NCI-H526 treated with DMSO at 0.1 percent for 48 hours (cell line): ENCODE measurements around the gene KIF1C.
A peak's percentile ranks its signal among the peaks of the same experiment; 100 is the strongest.

Source experiments
- DNase-seq: peaks from one replicate; lab custom pipeline; 2025; lab: John Stamatoyannopoulos, UW

Gene KIF1C

DNA sequence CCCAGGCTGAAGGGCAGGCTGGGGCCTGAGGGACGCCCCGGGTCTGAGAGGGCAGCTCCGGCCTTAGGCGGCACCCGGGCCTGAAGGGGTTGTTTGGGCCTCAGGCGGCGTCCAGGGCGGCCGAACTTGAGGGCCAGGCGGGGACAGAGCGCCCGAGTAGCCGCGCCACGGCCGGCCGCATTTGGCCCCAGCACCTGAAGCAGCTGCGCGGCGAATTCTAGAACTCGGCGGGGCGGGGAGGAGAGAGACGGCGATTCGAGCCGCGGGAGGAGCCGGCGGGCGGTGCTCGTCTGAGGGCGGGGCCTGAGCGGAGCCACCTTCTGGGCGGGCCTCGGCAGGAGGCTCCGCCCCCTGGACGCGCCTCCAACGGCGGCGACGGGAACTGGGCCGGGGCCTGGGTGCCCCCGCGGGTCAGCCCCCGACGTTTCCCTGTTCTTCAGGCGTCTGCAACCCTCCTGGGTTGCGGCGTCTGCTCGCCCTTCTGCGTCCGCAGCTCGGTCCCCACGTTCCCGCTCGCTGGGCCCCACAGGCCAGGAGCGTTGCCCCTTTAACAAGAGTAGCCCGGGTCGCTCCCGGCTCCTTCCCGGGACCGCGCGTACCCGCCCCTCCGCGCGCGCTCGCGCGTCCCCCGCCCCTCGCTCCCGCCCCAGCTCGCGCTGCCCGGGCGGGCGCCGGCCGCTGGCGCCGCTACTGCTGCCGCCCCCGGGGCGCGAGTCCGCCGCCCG is at the start of gene KIF1C, which contains the start of gene INCA1:
TSS of gene KIF1C (plus strand) at position 649 of the 725 bp plus-strand sequence. CDS start 2,297 bp downstream, outside the sequence.
TSS of gene INCA1 (minus strand) at position 221 of the 725 bp plus-strand sequence. CDS start 3,085 bp downstream, outside the sequence.
- DNase-seq: peak; percentile 64

DNA sequence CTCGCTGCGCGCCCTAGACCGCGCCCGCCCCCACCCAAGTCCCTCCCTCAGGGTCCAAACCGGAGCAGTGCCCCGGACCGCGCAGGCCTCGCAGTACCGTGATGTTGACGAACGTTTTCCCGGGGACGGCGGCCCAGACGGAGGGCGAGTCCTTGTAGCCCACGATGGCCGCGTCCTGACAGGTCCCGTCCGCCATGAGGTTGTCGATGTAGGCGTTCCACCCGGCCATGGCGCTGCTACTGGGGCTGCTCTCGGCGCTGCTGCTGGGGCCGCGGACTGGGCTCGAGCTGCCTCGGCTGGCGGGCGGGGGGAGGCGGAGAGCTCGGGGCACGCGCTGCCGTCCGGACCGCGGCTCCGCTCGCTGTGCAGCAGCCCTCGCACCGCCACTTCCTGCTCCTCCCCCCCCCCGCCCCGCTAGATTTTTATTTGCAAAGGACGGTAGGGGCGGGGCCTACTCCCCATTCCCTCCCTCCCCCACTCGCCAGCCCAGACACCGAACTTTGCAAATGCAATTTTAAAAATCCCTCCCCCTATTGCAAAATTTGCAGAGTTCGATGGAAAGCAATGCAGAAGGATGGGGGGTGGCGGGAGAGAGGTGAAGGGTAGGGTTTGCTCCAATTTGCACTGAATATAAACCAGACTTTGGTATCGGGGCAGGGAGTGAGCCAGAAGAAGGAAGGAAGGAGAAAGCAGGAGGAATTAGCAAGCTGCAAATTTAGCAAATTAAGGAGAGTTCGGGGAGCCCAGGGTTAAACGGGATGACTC is 49.4 kb upstream of the KIF1C start, which contains the start of gene PFN1:
TSS of gene PFN1 (minus strand) at position 365 of the 765 bp plus-strand sequence. CDS start at position 229, 136 bp downstream.
- DNase-seq: peak; percentile 70

DNA sequence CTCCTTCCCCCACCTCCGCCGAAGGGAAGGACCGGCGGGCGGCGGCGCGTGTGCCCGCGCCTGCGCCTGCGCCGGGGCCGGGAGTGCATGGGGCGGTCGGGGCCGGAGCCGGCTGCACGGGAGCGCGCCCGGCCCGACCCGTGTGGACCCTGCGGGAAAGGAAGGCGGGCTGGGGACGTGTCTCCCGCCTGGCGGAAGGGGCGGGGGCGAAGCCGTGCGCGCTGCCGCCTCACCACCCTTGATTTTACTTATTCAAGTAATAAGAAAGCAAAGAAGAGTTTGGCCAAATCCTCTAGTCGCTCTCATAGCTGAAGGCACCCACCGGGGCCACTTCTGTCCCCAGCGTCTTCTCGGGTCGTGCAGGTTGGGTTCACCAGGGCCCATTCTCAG is 48.8 kb upstream of the KIF1C start:
- DNase-seq: no peak

DNA sequence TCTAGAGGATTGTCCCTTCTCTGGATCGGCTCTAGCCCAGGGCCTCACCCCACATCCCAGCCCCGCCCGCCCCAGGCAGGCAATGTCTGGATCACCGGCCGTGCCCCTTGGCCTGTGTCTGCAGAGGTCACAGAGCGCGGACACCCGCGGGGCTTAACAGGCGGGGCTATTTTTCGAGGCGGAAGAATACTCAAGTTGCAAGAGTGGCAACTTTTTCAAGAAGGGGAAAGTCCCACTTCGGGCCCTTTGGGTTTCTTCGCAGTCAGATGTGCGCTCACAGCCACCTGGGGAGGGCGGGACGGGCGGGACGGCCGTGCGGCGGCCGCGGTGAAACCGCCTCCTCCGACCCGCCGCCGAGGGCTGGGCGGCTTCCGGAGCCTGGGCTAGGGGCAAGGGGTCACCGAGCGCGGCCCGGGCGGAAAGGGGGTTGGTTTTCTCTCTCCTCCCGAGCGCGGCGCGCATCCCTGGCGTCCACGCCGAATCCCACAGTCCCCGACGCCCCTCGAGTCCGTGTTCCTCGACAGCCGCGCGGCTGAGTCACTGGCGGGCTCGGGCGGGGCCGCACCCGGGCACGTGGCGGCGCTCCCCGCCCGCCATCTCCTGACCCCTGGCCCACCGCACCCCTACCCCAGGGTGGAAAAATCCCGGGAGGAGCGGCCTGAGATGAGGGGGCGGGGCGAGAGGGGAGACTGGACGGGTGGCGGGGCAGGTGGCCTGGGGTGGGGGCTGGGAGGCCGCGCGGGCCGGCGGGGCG is 48.3 kb upstream of the KIF1C start:
- no peak for DNase-seq

DNA sequence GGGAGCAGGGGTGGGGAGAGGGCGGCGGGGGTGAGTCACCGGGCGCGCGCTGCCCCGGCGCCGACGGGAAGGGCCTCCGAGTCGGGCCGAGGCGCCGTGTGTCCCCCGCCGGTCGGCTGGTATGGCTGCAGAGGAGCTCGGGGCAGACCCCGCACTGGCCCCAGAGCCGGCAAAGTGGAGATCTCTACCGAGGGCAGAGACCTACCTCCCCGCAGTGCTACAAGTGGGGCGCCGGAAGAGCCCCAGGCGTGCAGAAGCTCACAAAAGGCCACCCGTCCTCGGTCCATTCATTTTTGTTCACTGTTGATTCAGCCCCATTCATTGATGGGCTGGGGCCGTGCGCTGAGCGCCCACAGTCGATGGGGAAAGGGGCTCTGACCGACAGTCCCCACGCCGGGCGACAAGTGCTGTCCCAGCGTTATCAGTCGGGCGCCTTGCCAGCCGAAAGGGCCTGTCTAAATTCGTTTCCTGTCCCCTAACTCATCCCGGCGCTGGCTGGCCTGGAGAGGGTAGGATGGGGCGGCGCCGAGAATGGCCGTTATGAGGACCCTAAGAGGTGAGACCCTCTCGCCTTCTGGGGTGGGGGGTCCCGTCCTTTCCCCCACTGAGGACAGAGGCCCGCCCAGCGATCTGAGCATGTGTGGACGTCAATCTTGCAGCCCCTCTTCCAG is 47.5 kb upstream of the KIF1C start:
- no peak for DNase-seq

DNA sequence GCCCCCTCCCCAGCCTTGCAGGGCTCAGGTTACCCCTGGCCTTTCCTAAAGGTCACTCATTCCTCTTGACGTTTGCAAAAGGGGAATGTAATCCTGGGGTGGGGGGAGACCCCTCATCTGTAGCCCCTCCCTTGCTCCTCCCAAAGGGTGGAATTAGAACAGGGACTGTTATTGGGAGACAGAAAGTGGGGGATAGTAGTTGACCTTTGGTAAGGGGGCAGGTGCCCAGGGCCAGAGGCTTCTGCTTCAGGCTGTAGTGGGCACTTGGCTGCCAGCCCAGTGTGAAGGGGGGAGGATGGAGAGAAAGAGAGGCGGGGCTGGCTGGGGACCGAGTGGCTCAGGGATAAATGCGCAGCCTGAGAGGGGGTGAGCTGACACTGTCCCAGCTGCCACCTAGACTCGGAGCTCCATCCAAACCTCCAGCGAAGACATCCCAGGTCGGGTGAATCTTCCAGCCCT is 47.0 kb upstream of the KIF1C start, which contains the start of gene ENO3:
TSS of gene ENO3 (plus strand) at position 374 of the 459 bp plus-strand sequence. CDS start 711 bp downstream, outside the sequence.
- no peak for DNase-seq

DNA sequence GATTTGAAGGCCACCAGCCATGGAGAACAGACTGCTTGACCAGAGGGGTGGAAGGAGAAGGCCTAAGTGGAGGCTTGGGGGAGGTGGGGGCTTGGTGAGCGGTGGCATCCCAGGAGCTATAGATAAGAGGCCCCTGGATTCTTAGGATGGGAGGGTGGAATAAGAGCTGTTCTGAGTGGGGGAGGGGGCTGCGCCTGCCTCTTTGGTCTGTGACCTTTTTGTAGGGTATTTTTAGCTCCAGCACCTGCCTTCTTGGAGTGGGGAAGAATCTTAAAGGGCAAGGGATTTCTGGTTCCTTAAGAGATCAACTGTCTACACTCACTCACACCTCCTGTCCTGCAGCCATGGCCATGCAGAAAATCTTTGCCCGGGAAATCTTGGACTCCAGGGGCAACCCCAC is 46.3 kb upstream of the KIF1C start:
- DNase-seq: no peak

DNA sequence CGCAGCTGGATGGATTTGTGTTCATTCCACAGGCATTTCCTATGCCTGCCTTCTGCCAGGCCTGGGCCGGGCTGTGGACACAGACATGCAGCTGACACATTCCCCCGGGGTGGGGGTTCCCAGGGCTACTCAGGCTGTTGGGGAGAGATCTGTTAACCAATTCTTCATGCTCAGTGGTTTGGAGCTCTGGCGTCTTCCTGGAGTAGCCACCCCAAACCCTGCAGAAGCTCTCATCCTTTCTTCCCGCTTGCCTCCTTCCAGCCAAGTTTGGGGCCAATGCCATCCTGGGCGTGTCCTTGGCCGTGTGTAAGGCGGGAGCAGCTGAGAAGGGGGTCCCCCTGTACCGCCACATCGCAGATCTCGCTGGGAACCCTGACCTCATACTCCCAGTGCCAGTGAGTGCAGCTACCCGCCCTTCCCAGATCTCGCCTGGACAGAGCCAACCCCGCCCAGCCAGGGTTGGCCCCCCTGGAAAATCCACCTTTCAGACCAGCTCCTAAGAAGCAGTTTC is 44.2 kb upstream of the KIF1C start:
- DNase-seq: no peak

DNA sequence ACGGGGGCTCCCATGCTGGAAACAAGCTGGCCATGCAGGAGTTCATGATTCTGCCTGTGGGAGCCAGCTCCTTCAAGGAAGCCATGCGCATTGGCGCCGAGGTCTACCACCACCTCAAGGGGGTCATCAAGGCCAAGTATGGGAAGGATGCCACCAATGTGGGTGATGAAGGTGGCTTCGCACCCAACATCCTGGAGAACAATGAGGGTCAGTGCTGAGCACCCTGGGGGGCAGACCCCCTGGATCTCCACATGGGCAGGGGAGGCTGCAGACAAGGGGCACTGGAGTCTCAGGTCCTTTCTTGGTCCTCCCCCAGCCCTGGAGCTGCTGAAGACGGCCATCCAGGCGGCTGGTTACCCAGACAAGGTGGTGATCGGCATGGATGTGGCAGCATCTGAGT is 42.7 kb upstream of the KIF1C start:
- no peak for DNase-seq

DNA sequence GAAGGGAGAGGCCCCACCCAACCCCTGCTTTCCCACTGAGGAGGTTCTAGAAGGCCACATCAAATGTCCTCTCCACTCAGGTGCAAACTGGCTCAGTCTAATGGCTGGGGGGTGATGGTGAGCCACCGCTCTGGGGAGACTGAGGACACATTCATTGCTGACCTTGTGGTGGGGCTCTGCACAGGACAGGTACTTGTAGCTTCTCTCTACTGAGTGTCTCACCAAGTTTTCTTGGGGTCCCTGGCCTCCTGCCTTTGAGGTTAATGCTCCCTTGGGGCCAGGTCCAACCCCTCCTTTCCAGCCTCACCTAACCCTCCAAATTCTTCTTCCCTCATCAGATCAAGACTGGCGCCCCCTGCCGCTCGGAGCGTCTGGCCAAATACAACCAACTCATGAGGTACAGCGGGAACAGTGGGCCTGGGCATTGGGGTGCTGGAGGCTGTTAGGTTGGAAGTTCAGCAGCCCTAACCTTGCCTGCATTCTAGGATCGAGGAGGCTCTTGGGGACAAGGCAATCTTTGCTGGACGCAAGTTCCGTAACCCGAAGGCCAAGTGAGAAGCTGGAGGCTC is 41.2 kb upstream of the KIF1C start:
- DNase-seq: no peak

DNA sequence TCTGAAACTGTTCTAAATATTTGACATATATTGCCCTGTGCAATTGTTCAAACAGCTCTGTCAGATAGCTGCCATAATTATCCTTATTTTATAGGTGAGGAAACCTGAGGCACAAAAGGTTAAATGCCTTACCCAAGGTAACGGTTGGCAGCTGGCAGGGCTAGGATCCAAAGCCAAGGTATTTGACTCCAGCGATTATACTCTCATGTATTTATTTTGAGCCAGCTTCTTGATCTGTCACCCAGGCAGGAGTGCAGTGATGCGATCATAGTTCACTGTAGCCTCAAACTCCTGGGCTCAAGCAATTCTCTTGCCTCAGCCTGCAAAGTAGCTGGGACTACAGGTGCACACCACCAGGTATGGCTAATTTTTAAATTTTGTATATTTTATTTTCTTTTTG is 39.6 kb upstream of the KIF1C start:
- DNase-seq: no peak

DNA sequence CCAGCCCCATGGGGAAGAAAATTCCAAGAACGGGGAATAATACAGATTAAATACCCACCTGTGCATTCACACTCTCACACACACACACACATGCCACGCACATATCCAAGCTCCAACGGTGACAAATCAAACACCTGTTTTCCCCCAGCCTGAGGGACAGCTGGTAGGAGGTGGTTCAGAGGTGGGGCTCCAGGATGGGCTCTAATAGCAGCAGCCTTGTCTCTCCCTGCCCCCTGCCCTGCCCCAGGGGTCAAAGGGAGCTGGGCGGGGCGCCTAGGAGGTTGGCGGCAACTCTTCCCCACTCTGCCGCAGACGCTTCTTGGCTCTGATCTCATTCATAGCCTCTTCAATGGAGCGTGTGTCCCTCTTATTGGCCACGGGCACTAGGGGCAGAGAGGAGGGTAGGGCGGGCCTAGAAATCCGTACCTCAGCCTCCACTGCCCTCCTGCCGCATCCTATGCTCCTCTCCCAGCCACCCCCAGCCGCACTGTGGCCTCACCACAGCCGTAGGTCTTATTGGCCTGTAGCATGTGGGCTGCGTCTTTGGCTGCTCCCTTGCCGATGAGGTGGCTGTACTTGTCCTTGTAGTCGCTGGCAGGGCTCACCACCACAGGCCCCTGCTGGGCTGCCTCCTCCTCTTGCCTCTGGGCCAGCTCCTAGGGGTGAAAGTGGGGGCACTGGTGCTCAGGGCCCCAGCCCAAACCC is 38.3 kb upstream of the KIF1C start:
- DNase-seq: no peak

DNA sequence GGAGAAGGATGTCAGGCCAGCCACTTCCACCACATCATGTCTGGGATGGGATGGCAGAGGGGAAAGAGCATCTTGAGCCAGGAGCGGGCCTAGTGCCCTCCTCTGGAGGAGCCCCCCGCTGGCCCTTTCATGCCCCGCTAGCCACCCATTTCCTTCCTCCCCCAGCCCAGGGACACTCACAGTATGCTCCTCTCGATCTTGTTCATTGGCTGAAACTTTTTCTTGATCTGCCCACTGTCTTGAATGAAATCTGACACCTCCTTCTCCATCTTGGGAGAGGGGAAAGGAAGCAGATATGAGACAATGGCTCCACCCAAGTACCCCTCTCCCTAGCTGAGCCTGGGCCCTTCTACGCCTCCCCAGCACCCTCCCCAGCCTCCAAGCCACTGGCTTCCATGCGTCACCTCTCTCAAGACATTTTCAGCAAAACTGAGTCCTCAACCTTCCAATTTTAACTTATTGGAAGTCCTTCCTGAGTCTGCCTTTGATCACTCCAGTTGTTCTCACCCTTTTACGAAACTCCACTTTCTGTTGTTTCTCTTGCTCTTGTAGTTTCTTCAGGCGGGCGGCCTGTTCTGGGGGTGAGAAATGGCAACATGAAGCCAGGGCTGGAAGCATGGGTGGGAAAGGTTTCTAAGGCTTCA is 37.3 kb upstream of the KIF1C start:
- no peak for DNase-seq

DNA sequence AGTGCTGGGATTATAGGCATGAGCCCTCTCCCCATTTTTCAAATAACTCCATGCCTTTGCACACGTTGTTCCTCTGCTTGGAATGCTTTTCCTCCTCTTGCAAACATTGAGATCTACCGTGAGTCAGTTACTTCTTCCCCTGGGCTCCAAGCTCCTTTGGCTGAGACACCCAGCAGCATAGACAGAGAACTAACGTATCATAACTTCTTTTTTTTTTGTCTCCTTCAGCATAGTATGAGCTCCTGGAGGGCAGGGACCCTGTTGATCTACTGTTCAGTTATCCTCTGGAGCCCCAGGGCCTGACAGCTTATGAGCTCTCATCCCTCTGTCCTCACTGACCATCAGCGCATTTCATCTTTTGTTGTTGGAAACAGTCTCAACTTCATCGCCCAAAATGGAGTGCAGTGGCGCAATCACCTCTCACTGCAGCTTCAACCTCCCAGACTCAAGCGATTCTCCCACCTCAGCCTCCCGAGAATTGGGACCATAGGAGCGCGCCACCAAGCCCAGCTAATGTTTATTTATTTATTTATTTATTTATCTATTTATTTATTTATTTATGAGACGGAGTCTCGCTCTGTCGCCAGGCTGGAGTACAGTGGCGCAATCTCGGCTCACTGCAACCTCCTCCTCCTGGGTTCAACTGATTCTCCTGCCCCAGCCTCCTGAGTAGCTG is 32.3 kb upstream of the KIF1C start:
- no peak for DNase-seq

DNA sequence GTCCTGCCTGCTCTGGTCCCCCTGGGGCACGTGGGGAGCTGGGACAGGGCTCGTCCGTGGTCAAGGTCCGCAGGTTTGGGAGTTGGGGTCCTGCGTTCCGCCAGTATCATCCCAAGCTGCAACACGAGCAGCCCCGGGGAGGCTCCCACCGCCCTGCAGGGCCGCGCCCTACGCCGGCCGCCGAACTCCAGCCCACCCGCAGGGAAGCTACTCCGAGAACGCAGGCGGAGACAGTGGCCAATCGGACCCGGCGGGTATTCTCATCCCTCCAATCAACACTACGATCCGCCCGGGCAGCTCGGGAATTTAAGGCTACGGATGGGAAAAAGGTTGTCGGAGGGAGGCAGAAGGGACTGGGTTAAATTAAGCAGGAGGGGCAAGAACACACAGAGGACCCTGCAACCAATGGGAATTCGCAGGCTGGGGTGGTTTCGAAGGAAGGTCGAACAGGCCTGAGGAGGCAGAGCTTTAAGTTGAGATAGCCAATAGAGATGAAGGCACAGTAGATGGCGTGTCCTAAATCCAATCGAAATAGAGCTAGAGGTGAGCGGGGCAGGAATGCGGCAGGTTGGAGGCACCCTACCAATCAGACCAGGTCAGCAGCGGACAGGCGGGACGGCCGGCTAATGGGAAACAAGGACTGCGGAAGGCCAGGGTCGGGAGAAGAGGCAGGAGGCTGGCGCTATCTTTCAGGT is 30.8 kb upstream of the KIF1C start:
- peak; percentile 98 for DNase-seq

DNA sequence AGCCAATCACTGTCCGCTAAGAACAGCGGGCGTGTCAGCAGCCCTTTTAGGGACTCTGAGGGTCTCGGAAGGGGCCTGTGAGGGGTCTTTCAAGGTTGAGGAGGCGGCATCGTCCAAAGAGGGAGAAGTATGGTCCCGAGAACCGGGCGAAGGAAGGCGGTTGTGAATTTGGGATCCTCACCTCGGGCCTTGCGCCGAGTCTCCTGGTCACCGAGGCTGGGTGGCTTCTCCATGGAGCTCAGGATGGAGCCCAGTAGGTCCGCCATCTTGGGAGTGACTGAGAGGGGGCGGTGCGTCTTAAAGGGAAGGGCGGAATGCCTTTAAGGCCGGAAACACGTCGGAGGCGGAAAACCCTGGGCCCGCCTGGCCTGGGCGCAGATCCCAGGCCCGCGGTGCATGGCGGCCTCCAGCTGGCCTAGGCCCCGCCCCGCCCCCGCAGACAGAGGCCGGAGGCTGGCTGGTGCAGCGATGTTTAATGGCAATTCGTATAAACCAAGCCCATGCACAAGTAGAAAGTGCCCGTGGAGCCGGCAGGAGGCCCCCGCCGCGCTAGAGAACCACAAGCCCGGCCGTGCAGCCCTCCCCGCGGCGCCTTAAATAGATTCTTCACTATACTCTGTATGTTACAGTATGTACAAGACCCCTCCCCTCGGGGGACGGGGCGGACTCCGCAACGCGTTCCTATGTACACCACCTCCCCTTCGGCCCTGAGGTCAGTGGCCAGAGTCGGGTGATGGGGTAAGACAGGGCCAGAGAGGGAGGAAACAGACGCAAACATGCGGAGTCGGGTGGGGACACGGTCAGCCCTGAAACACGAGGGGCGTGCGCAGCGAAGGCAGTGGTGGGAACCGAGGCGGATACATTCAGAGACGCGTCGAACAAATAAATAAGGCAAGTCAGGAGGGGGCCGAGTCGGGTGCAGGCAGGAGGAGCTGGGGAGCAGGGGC is 29.9 kb upstream of the KIF1C start, which contains the start of gene SPAG7:
TSS of gene SPAG7 (minus strand) at position 279 of the 947 bp plus-strand sequence. CDS start at position 266, 13 bp downstream.
- peak; percentile 93 for DNase-seq

DNA sequence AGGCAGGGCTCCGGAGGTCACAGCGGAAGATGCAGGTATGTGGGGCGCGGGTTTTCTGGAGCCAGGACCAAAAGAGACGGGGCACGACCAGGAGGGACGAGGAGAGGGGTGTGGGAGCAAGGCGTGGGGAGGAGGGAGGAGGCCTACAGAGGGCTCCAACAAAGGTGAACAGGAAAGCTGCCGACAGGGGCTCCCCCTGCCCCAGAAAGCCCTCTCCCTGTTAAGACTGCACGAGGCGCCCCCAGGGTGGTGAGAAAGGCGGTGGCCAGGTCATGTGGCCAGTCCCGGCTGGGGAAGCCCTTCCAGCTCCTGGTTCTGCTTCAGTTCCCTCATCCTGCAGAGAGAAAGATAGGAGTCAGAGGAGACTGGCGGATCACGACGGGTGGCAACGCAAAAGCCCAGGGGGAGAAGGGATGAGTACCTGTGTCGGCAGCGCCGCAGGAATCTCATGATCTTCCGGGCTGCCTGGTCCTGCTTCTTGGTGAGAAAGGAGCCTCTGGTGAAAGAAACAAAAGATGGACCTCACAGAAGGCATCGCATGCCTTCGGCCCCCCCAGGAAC is 29.2 kb upstream of the KIF1C start:
- no peak for DNase-seq
